HG03442 (cell line): ENCODE data around the gene SLC6A3.

ENCODE experiments used
- ATAC-seq: cut with Tn5 transposase; IDR thresholded peaks from one replicate; pipeline ENCODE4 v1.9.1; 2021; ENCODE audit warnings: mild to moderate bottlenecking, moderate library complexity; ENCODE audit not compliant: unreplicated experiment

SLC6A3 gene

GRCh38 chr5:1409381-1410110, 35.7 kb downstream of the SLC6A3 start:
- ATAC-seq, result no peak

- ATAC-seq, result no peak
These were observed 38.3 kb downstream of the SLC6A3 start for GRCh38 chr5:1406681-1407640.

- no peak for ATAC-seq
These were observed 39.4 kb downstream of the SLC6A3 start for GRCh38 chr5:1405539-1406530.

- no peak for ATAC-seq
These were observed 40.1 kb downstream of the SLC6A3 start for GRCh38 chr5:1405121-1405520.

GRCh38 chr5:1404062-1404461, 41.2 kb downstream of the SLC6A3 start:
- no peak for ATAC-seq

- ATAC-seq, result no peak
These were observed 42.5 kb downstream of the SLC6A3 start for GRCh38 chr5:1402611-1403255.

- ATAC-seq, result no peak
These were observed 43.6 kb downstream of the SLC6A3 start for GRCh38 chr5:1401536-1402138.

- ATAC-seq, result no peak
These were observed 44.3 kb downstream of the SLC6A3 start for GRCh38 chr5:1400936-1401335.

GRCh38 chr5:1400211-1400855, 44.9 kb downstream of the SLC6A3 start:
- ATAC-seq, result no peak

- no peak for ATAC-seq
These were observed 45.5 kb downstream of the SLC6A3 start for GRCh38 chr5:1399737-1400136.

- no peak for ATAC-seq
These were observed 48.9 kb downstream of the SLC6A3 start for GRCh38 chr5:1396293-1396816.

GRCh38 chr5:1394881-1395860, 50.1 kb downstream of the SLC6A3 start:
- no peak for ATAC-seq

GRCh38 chr5:1393571-1394501, 51.4 kb downstream of the SLC6A3 start:
- ATAC-seq, result no peak

GRCh38 chr5:1392801-1393565, 52.3 kb downstream of the SLC6A3 start:
- no peak for ATAC-seq

- ATAC-seq, result no peak
These were observed 53.0 kb downstream of the SLC6A3 start for GRCh38 chr5:1392261-1392660.

- no peak for ATAC-seq
These were observed 53.5 kb downstream of the SLC6A3 start for GRCh38 chr5:1391691-1392090.
